Hepatocyte (in vitro differentiated cells): ENCODE results near the gene AXDND1.
"Not testable (repeated sequence)": the region's sequence is repeated elsewhere in the genome, so short reads cannot be mapped to it uniquely, and the experiment has no call there.

ENCODE experiments used
- EZH2 ChIP-seq: fragments of 200-600 bp; sonication (generic); IDR thresholded peaks from 2 replicates; pipeline ENCODE4 v1.6.1; 2016; ENCODE audit warnings: antibody characterized with exemption, mild to moderate bottlenecking, borderline replicate concordance
- TF ChIP-seq, protein P1 (sequence below): fragments of 200-600 bp; sonication (generic); IDR thresholded peaks from 2 replicates; pipeline ENCODE4 v1.5.1; 2016; ENCODE audit warnings: antibody characterized with exemption, mild to moderate bottlenecking; ENCODE audit not compliant: poor library complexity

DNA sequence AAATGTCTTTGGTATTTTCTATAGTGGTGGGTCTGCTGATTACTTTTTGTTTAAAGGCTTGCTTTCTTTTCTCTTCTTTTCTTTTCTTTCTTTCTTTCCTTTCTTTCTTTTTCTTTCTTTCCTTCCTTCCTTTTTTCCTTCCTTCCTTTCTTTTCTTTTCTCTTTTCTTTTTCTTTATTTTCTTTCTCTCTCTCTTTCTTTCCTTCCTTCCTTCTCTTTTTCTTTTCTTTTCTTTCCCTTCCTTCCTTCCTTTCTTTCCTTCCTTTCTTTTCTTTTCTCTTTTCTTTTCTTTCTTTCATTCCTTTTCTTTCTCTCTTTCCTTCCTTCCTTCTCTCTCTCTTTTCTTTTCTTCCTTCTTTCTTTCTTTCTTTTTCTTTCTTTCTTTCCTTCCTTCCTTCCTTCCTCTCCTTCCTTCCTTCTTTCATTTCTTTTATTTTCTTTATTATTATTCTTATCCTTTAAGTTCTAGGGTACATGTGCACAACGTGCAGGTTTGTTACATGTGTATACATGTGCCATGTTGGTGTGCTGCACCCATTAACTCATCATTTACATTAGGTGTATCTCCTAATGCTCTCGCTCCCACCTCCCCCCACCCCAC lies 93.9 kb downstream of the AXDND1 start:
- TF ChIP-seq, protein P1, sequence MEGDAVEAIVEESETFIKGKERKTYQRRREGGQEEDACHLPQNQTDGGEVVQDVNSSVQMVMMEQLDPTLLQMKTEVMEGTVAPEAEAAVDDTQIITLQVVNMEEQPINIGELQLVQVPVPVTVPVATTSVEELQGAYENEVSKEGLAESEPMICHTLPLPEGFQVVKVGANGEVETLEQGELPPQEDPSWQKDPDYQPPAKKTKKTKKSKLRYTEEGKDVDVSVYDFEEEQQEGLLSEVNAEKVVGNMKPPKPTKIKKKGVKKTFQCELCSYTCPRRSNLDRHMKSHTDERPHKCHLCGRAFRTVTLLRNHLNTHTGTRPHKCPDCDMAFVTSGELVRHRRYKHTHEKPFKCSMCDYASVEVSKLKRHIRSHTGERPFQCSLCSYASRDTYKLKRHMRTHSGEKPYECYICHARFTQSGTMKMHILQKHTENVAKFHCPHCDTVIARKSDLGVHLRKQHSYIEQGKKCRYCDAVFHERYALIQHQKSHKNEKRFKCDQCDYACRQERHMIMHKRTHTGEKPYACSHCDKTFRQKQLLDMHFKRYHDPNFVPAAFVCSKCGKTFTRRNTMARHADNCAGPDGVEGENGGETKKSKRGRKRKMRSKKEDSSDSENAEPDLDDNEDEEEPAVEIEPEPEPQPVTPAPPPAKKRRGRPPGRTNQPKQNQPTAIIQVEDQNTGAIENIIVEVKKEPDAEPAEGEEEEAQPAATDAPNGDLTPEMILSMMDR, result not testable (repeated sequence)
- TF ChIP-seq EZH2, result not testable (repeated sequence)
